Mucosa of descending colon (tissue), 3 donors: Measurements from ENCODE around the gene KAZALD1. TPM values are rescaled to one million over a fixed set of nuclear protein-coding genes. Genes with fewer than 3 reads are reported as not detected.

ENCODE experiments used
- ATAC-seq: fragments of 200-7000 bp; cut with Tn5 transposase; one replicate; pipeline ENCODE4 v1.9.1; 2020; ENCODE audit warnings: mild to moderate bottlenecking, moderate library complexity
- DNase-seq, 3 donors: peaks; one replicate each; pipeline ENCODE4 v3.0.0-alpha.2; 2020
- H3K36me3 ChIP-seq: fragments of 200-600 bp; one replicate; pipeline ENCODE4 v1.8.0; 2021; ENCODE audit warnings: low read depth, mild to moderate bottlenecking
- H3K4me1 ChIP-seq: fragments of 200-600 bp; one replicate; pipeline ENCODE4 v1.8.0; 2021; ENCODE audit warnings: low read depth, mild to moderate bottlenecking
- H3K4me3 ChIP-seq: fragments of 200-600 bp; one replicate; pipeline ENCODE4 v1.8.0; 2021; ENCODE audit warnings: mild to moderate bottlenecking
- H3K9me3 ChIP-seq: fragments of 200-600 bp; one replicate; pipeline ENCODE4 v1.8.0; 2021; ENCODE audit warnings: mild to moderate bottlenecking
- CTCF ChIP-seq: fragments of 200-600 bp; IDR thresholded peaks from one replicate; pipeline ENCODE4 v1.8.0; 2022; ENCODE audit warnings: antibody characterized with exemption, mild to moderate bottlenecking
- intact Hi-C, 2 donors: fragments of 100-400 bp; cut with DNase I in 1 of 2; cut with micrococcal nuclease in 1 of 2; formaldehyde crosslinking; loops; one replicate each; pipeline versions ENCODE4 v1.11.0 to v1.11.1; 2022; cut with DNase I, micrococcal nuclease
- total RNA-seq, 3 donors: library from RNA; stranded (reverse); fragmentation: NEBNext Ultra II Directional in 2 of 3; extraction: Animal tissue kit (Norgen Biotek cat#: 25700) in 2 of 3; gene quantifications; one replicate each; pipeline versions ENCODE4 v1.2.1 to v1.2.4, GENCODE V29; 2021 to 2023
- donor health status: DM: no; HTN: no; CAD: no; lungs with moderate emphysema.
- donor health status: DM: no; HTN: no; CAD: no.
- donor health status: DM: no; HTN: yes; CAD: no.

The KAZALD1 gene
- total RNA-seq, 3 donors from 2014 or later: 8.5 to 20.0 (median 16.7) TPM

GRCh38 chr10:101063548-101064414 lies 2.0 kb downstream of the KAZALD1 start:
- intact Hi-C loops: no loop called here

GRCh38 chr10:101064415-101065030 lies 2.7 kb downstream of the KAZALD1 start:
- Histone ChIP-seq H3K36me3 (no peaks in the 10 kb centered on the region), H3K4me3 (no peak overlapping the region), H3K4me1 (peaks cover 41% of the 10 kb centered on the region), H3K9me3 (no peaks in the 10 kb centered on the region)
- no peak for TF ChIP-seq CTCF
- ATAC-seq (no peak), DNase-seq (no peak)
- intact Hi-C loops: no loop called here

More at GRCh38 chr10:101063548-101064414, 2.0 kb downstream of the KAZALD1 start:
- no peak for DNase-seq
- no peak for ATAC-seq
- no peak overlapping the region for H3K4me3 ChIP-seq
- no peak for TF ChIP-seq CTCF
- peaks cover 41% of the 10 kb centered on the region for H3K4me1 ChIP-seq
- no peaks in the 10 kb centered on the region for H3K9me3 ChIP-seq
- no peaks in the 10 kb centered on the region for H3K36me3 ChIP-seq

GRCh38 chr10:101065481-101066145 lies 3.8 kb downstream of the KAZALD1 start:
- ATAC-seq (no peak), DNase-seq (peak in 1 of 3 donors; percentile 41)
- intact Hi-C loops: no loop called here
- Histone ChIP-seq H3K36me3 (no peaks in the 10 kb centered on the region), H3K4me3 (no peak overlapping the region), H3K4me1 (peaks cover 37% of the 10 kb centered on the region), H3K9me3 (no peaks in the 10 kb centered on the region)
- no peak for TF ChIP-seq CTCF

- peaks cover 37% of the 10 kb centered on the region for H3K4me1 ChIP-seq
- peak; percentile 31 for TF ChIP-seq CTCF
- no peaks in the 10 kb centered on the region for H3K36me3 ChIP-seq
- no peak overlapping the region for H3K4me3 ChIP-seq
- no peaks in the 10 kb centered on the region for H3K9me3 ChIP-seq
- intact Hi-C loops: no loop called here
- peak; percentile 82 for ATAC-seq
- DNase-seq: peak; percentile 92 to 94 (median 93)
These were observed 4.5 kb downstream of the KAZALD1 start for GRCh38 chr10:101066146-101066895.

- no peak for ATAC-seq
- no peak for TF ChIP-seq CTCF
- peak in 2 of 3 donors; percentile 59 to 63 for DNase-seq
- H3K9me3 ChIP-seq: no peaks in the 10 kb centered on the region
- peaks cover 32% of the 10 kb centered on the region for H3K4me1 ChIP-seq
- H3K36me3 ChIP-seq: no peaks in the 10 kb centered on the region
- intact Hi-C loops: no loop called here
- H3K4me3 ChIP-seq: no peak overlapping the region
These were observed 5.1 kb downstream of the KAZALD1 start for GRCh38 chr10:101066896-101067355.
